Measurements from ENCODE around the gene ABCC1.

ABCC1 gene

GRCh38 chr16:15952265-15952711 is 2.9 kb downstream of the ABCC1 start:
- H3K4me2 ChIP-seq (ENCODE audit: low read depth, low read length, poor library complexity, severe bottlenecking) = peak overlapping the region; percentile 73
- no peaks in the 10 kb centered on the region for H3K9me2 ChIP-seq (replicated peaks; ENCODE audit: insufficient read depth, low read length)
- no peaks in the 10 kb centered on the region; the same call in 1 of the 2 replicates for H4K20me1 ChIP-seq (ENCODE audit: low read depth, low read length)
- no peaks in the 10 kb centered on the region for H3K36me3 ChIP-seq (ENCODE audit: low read length)
- TF ChIP-seq CTCF (IDR thresholded peaks at IDR 0.05; ENCODE audit: insufficient read depth, low read length, poor library complexity, severe bottlenecking) (no peak), EZH2phosphoT487 (conservative IDR thresholded peaks at IDR 0.05; ENCODE audit: low read length) (no peak)
- no peak overlapping the region for H3K9ac ChIP-seq (ENCODE audit: low read length)
- no peak overlapping the region for H3K27ac ChIP-seq (ENCODE audit: low read depth, low read length)
- no peaks in the 10 kb centered on the region for H3K27me3 ChIP-seq (ENCODE audit: low read length)
- no peak overlapping the region for H2AFZ ChIP-seq (ENCODE audit: low read depth, low read length, severe bottlenecking)
- H3F3A ChIP-seq (ENCODE audit: insufficient read depth) = no peaks in the 10 kb centered on the region; the same call in 1 of the 2 replicates
- no peak overlapping the region for H3K4me3 ChIP-seq (ENCODE audit: insufficient read depth, low read length, poor library complexity, severe bottlenecking)
- no peaks in the 10 kb centered on the region for H3K9me3 ChIP-seq (ENCODE audit: insufficient read depth, low read length)
- peaks cover 77% of the 10 kb centered on the region for H3K79me2 ChIP-seq (ENCODE audit: insufficient read depth, low read length)

- TF ChIP-seq CTCF (IDR thresholded peaks at IDR 0.05; ENCODE audit: insufficient read depth, low read length, poor library complexity, severe bottlenecking) = no peak
- TF ChIP-seq EZH2phosphoT487 (conservative IDR thresholded peaks at IDR 0.05; ENCODE audit: low read length) = no peak
- no peaks in the 10 kb centered on the region for H3K9me3 ChIP-seq (ENCODE audit: insufficient read depth, low read length)
- no peaks in the 10 kb centered on the region for H3K27me3 ChIP-seq (ENCODE audit: low read length)
- no peaks in the 10 kb centered on the region for H3F3A ChIP-seq (ENCODE audit: insufficient read depth)
- H3K4me3 ChIP-seq (ENCODE audit: insufficient read depth, low read length, poor library complexity, severe bottlenecking) = no peak overlapping the region
- no peak overlapping the region for H3K9ac ChIP-seq (ENCODE audit: low read length)
- H3K9me2 ChIP-seq (replicated peaks; ENCODE audit: insufficient read depth, low read length) = no peaks in the 10 kb centered on the region
- no peak overlapping the region for H3K27ac ChIP-seq (ENCODE audit: low read depth, low read length)
- no peaks in the 10 kb centered on the region for H3K36me3 ChIP-seq (ENCODE audit: low read length)
- H3K4me2 ChIP-seq (ENCODE audit: low read depth, low read length, poor library complexity, severe bottlenecking) = no peak overlapping the region
- H2AFZ ChIP-seq (ENCODE audit: low read depth, low read length, severe bottlenecking) = no peak overlapping the region
- H3K79me2 ChIP-seq (ENCODE audit: insufficient read depth, low read length) = peaks cover 88% of the 10 kb centered on the region
- no peaks in the 10 kb centered on the region; the same call in 1 of the 2 replicates for H4K20me1 ChIP-seq (ENCODE audit: low read depth, low read length)
Measured at GRCh38 chr16:15953477-15953876, 4.1 kb downstream of the ABCC1 start.

- no peak overlapping the region for H3K9ac ChIP-seq (ENCODE audit: low read length)
- peaks cover 3% of the 10 kb centered on the region; the same call in 1 of the 2 replicates for H4K20me1 ChIP-seq (ENCODE audit: low read depth, low read length)
- H3K79me2 ChIP-seq (ENCODE audit: insufficient read depth, low read length) = peaks cover 95% of the 10 kb centered on the region
- H3K9me3 ChIP-seq (ENCODE audit: insufficient read depth, low read length) = no peaks in the 10 kb centered on the region
- H3F3A ChIP-seq (ENCODE audit: insufficient read depth) = no peaks in the 10 kb centered on the region
- H3K4me3 ChIP-seq (ENCODE audit: insufficient read depth, low read length, poor library complexity, severe bottlenecking) = no peak overlapping the region
- TF ChIP-seq CTCF (IDR thresholded peaks at IDR 0.05; ENCODE audit: insufficient read depth, low read length, poor library complexity, severe bottlenecking) (no peak), EZH2phosphoT487 (conservative IDR thresholded peaks at IDR 0.05; ENCODE audit: low read length) (no peak)
- H3K27me3 ChIP-seq (ENCODE audit: low read length) = no peaks in the 10 kb centered on the region
- no peak overlapping the region for H3K4me2 ChIP-seq (ENCODE audit: low read depth, low read length, poor library complexity, severe bottlenecking)
- H3K9me2 ChIP-seq (replicated peaks; ENCODE audit: insufficient read depth, low read length) = no peaks in the 10 kb centered on the region
- no peak overlapping the region for H3K27ac ChIP-seq (ENCODE audit: low read depth, low read length)
- H2AFZ ChIP-seq (ENCODE audit: low read depth, low read length, severe bottlenecking) = no peak overlapping the region
- no peaks in the 10 kb centered on the region for H3K36me3 ChIP-seq (ENCODE audit: low read length)
Measured at GRCh38 chr16:15953929-15954813, 4.8 kb downstream of the ABCC1 start.

All from SU-DHL-6 (cell line).